GM12865 (cell line): ENCODE measurements around the gene DGKI.

Experiments
- DNase-seq: peaks from one replicate; pipeline ENCODE4 v3.0.0; 2010; ENCODE audit warnings: low read depth
- H3K4me3 ChIP-seq: 2 replicates; pipeline ENCODE4 v1.5.1; 2011; ENCODE audit warnings: mild to moderate bottlenecking, low read depth, low read length, control low read depth
- CTCF ChIP-seq: IDR thresholded peaks from 2 replicates; pipeline ENCODE4 v1.5.1; 2011; ENCODE audit warnings: low read length, control low read depth, low read depth, inconsistent platforms; ENCODE audit not compliant: insufficient read depth; ENCODE audit errors: missing control alignments

Gene DGKI

GRCh38 chr7:137886746-137887145 lies 40.0 kb upstream of the DGKI start:
- H3K4me3 ChIP-seq: no peak overlapping the region
- no peak for DNase-seq
- no peak for TF ChIP-seq CTCF

GRCh38 chr7:137886281-137886680 lies 39.5 kb upstream of the DGKI start:
- TF ChIP-seq CTCF: no peak
- peak; percentile 30 for DNase-seq
- H3K4me3 ChIP-seq: no peak overlapping the region

GRCh38 chr7:137885678-137886077 lies 38.9 kb upstream of the DGKI start:
- TF ChIP-seq CTCF: no peak
- no peak for DNase-seq
- no peak overlapping the region for H3K4me3 ChIP-seq

- no peak for TF ChIP-seq CTCF
- DNase-seq: no peak
These were observed 36.0 kb upstream of the DGKI start for GRCh38 chr7:137882806-137883205.

GRCh38 chr7:137882261-137882668 lies 35.5 kb upstream of the DGKI start:
- TF ChIP-seq CTCF: no peak
- no peak overlapping the region for H3K4me3 ChIP-seq
- peak; percentile 83 for DNase-seq

More at GRCh38 chr7:137882806-137883205, 36.0 kb upstream of the DGKI start:
- no peak overlapping the region for H3K4me3 ChIP-seq

GRCh38 chr7:137881607-137882260 lies 35.0 kb upstream of the DGKI start:
- no peak for DNase-seq
- TF ChIP-seq CTCF: no peak
- no peak overlapping the region for H3K4me3 ChIP-seq

- no peak for DNase-seq
- H3K4me3 ChIP-seq: no peak overlapping the region
- no peak for TF ChIP-seq CTCF
These were observed 33.7 kb upstream of the DGKI start for GRCh38 chr7:137880432-137880831.
